ENCODE data around the gene RAB3B.
"Not testable (repeated sequence)": the region's sequence is repeated elsewhere in the genome, so short reads cannot be mapped to it uniquely, and the experiment has no call there.

RAB3B gene

DNA sequence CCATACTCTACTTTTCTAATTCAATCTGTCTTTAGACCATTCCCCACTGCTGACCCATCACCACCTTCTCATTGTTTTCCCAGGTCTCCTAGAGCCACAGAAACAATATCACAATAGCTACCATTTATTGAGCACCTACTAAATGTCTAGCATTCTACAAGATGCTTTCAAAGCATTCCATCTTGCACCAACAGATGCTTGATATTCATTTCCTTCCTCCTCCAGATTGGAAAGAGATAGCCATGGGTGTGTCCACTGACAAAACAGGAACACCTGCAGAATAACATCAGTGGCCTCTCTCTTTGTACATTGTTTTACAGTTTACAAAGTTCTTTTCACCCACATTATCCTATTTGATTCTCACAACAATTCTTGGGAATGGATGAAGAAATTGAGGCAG lies 2.2 kb downstream of the RAB3B start:
- no peak for DNase-seq

DNA sequence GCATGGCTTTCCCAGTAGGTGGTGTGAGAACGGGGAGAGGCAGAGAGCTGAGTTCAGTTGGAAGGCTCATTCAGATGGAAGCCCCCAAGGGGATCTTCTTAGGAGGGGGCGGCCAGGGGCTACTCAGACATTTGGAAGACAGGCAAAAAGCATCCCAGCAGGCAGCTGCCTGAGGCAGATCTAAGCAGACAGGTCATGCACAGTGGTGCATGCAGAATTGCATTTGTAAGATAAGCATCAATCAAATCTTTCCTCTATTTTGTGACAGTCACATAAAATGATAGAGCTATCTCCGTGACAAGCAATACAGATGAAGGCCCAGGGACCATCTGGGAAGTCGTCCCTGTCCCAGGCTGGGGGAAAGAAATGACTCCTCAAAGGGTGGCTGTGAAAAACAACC lies 3.8 kb downstream of the RAB3B start:
- no peak for DNase-seq

DNA sequence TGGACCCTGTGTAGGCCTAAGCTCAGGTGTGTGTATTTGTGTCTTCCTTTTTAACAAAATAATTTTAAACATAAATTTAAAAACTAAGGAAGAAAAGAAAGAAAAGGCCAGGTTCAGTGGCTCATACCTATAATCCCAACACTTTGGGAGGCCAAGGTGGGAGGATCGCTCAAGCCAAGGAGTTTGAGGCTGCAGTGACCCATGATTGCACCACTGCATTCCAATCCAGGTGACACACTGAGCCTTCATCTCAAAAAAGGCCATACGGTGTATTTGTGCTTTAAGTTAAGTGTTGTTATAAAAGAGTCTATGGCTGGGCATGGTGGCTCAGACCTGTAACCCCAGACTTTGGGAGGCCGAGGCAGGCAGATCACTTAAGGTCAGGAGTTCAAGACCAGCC lies 8.3 kb downstream of the RAB3B start:
- no peak for DNase-seq

DNA sequence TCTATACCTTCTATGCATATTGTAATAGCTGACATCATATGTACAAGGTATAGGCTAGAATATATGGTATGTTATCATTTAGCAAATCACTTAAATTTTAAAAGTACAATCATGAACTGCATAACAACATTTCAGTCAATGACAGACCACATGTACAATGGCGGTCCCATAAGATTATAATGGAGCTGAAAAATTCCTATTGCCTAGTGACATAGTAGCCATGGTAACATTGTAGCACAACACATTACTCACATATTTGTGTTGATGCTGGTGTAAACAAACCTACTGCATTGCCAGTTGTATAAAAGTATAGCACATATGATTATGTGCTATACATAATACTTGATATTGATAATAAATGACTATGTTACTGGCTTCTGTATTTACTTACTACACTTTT lies 8.9 kb downstream of the RAB3B start:
- DNase-seq, result no peak

DNA sequence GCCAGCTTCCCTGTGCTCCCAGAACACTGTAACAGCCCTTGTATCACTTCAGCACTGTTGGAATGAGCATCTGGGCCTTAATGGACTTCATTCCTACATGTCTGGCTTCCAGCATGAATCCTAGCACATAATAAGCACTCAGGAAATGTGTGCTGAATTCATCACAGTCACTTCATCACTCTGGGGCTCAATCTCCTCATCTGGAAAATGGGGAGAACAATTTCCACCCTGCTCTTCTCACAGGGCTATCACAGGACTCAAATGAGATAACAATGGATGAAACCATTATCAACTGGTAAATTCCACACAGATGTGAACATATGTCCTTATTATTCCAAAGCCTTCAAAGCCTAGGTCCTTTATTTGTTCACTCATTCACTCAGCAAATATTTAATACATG lies 12.4 kb downstream of the RAB3B start:
- DNase-seq, result no peak

DNA sequence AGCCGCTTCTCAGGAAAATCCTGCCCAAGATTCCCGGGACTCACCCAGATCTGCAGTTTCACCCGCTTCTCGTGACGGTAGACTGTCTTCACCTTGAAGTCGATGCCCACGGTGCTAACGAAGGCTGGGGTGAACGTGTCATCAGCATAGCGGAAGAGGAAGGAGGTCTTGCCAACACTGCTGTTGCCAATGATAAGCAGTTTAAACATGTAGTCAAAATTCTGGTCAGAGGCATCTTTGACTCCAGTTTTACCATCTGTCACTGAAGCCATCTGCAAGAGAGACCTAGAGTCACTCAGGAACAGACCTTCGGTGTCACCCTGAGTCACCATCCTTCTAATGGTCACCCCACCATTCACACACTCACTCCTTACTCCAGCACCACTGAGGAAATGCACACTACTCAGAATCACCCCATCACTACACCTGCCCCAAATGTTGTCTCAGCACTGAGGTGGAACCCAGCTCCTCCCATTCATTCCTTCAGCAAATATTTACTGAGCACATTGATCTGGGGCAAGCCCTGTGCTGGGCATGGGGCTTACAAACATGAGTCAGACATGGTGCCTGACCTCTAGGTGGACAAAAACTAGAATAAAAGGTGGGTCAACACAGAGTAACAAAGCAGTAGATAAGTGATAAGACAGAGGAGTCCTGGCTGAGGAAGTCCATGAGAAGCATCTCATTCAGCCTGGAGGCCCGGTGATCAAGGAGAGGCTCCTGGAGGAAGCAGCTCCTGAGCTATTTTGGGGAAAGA lies 13.5 kb downstream of the RAB3B start:
- DNase-seq, result no peak

DNA sequence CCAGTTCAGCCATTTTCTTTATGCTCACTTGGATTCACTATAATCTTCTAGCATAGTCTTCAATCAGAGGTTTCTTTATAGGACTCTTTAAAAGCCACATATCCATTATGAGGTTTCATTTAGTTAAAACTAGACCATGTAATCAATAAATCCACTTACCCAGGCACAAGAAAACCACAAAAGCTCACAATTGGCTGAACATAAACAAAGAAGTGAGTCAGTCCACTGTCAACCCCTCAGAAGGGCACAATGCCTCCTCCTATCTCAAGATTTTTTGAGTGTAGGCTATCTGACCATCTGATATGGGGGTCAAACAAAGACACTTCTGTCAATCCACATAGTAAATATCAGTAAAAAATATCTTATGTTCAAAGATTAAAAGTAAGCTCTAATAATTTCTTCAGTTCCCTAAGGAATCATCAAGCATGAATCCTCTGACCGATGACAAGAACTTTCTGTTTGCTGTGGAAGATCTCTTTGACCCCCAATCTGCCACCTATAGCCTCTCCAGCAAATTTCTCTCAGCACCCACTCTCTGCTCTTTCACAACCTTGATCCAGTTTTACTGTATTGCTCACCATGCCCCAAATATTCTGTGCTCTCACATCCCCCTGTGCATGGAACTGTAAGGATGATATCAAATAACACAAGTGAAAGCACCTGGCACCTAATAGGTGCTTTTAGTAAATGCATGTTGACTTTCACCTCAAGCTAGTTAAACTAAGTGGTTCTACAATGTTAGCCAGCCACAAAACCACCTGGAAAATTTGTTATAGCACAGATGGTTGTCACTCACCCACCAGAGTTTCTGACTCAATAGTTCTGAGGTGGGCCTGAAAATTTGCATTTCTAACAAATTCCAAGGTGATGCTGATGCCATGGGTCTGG lies 16.7 kb downstream of the RAB3B start:
- no peak for DNase-seq

DNA sequence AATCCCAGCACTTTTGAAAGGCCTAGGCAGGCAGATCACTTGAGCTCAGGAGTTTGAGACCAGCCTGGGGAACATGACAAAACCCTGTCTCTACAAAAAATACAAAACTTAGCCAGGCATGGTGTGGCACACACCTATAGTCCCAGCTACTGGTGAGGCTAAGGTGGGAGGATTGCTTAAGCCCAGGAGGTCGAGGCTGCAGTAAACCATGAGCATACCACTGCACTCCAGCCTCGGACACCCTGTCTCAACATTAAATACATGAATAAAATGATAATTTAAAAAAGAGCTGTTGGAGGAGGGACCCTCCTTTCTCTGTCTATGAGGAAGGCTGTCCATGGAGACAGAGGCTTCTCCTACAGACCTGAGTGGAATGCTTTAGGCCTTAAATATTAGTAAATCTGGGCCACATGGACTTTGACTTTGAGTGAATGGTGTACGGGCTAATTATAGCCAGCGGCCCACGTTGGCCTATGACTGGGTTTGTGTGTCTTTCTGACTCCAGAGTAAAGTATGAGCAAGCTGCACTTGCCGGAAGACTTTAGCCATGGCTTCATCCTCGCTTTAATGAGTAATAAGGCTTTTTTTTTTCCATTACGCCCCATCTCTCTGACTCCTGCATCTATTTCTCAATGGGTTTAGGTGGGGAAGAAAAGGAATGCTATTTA lies 21.3 kb downstream of the RAB3B start:
- no peak for DNase-seq

DNA sequence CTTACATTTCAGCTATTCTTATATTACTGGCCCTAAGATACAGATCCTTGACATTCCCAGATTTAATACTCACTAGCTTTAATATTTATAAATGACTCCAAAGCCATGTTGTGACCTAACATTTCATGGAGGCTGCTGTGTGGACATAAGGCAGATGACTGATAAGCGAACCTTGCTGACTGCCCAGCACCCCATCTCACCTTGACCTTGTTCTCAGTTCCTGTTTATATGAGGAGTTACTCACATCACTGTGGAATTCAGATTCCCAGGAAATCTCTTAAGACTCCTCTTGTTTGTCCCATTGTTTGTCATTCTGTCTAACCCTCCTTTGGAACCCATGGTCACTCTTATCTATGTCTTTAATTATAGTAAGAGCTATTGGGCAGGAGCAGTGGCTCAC lies 21.9 kb downstream of the RAB3B start:
- no peak for DNase-seq

DNA sequence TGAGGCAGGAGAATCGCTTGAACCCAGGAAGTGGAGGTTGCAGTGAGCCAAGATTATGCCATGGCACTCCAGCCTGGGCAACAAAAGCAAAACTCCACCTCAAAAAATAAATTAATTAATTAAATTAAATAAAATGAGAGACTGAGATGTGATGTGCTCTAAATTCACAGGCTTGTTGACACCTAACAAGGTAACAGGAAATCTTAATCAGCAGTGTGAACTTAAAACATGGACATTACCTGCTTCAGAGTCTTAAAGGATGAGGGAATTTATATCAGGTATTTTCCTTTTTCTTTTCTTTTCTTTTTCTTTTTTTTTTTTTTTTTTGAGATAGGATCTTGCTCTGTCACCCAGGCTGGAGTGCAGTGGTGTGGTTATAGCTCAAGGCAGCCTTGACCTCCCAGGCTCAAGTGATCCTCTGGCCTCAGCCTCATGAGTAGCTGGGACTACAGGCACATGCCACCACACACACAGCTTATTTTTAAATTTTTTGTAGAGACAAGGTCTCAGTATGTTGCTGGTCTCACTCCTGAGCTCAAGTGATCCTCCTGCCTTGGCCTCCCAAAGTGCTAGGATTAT lies 23.2 kb downstream of the RAB3B start:
- not testable (repeated sequence) for DNase-seq

DNA sequence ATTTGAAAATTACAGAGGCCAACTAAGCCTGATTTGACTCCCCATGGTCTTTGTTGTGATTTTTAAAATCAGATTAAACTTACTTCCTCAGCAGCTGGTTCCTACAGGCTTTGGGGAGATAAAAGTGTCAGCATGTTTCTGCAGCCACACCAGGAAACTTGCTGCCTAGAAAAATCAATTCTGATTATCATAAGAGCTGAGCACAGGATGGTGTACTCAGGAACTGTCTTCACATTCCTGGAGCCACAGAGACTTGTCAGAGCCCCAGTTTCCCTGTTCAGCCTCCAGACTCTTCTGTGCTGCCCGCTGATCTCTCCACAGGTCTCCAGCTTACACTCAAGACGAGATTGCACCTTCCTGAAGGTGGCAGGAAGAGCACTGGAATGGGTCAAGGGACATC lies 23.9 kb downstream of the RAB3B start:
- no peak for DNase-seq

DNA sequence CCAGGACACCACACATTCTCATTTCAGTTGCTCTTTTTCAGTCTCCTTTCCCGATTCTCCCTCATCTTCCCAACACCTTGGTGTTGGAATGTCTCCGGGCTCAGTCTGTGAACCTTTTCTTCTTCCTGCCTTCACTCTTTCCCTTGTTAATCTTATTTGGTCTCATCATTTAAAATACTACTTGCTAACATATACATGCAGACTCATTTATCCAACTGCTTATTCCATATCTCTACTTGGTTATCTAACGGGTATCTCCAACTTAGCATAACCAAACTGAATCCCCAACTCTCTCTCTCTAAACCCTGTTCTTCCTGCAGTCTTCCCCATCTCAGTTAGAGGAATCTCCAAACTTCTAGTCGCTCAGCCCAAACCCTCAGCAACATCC lies 26.2 kb downstream of the RAB3B start:
- DNase-seq, result no peak

DNA sequence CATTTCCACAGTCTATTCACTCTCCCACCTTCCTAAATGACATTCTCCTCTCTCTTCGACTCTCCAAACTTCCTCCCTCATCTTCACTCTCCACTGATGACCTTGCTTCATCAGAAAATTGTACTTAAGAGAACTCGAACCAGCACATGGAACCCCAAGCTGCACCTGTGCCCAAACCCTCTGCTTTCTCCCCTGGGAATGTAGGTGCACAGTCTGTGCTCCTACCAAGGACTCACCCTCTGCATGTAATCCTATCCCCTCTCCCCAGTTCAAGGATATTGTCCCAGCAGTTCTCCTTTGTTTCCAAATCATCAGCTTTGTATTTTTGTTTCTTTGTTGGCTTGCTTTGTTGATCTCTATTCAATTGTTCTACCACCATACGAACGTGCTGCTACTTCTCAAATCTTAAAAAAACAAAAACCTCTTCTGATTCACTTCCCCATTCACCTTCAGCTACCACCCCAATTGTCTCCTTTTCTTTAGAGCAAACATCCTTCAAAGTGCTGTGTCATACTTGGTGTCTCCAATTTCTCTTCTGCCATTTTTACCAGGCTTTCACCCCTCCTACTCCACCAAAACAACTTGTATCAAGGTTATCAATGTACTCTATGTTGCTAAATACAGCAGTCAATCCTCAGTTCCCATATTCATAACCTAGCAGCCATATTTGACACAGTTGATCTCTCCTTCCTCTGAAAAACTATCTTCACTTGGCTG lies 26.8 kb downstream of the RAB3B start:
- DNase-seq, result no peak

DNA sequence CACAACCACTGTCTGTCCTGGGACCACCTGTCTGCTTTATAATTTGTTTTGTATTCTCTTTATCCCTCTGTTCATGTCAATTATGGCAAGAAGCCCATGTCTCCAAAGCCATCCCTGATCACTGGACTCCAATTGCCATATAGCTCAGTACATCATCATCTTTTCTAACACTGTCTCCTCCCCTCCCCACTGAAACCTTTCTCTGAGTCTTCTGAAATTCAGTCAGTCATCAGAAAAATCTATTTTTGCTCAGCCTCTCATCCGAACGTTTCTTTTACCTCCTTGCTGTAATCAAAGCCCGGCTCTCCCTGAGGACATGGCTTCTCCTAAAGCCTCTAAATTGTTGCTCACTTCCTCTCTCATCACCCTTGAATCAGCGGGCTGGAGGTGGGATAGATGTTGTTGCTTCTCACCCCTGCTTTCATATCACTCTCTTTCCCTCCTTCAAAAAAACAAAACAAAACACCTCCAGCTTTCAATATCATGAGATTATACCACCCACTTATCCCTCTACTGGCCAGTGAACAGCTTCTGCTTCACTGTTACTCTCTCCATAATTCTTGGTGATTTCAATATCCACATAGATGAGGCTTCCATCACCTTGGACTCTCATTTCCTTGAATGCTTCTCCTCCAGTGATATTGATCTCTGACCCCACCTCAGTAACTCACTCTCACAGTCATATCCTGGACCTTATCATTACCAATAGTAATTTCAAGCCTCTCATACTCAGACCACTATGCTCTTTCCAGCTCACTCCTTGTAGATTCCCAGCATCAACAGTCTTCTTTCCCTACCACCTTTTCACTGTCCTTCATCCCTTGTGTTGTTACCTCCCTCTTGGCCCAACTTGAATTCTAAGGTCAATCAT lies 27.8 kb downstream of the RAB3B start:
- DNase-seq, result no peak

DNA sequence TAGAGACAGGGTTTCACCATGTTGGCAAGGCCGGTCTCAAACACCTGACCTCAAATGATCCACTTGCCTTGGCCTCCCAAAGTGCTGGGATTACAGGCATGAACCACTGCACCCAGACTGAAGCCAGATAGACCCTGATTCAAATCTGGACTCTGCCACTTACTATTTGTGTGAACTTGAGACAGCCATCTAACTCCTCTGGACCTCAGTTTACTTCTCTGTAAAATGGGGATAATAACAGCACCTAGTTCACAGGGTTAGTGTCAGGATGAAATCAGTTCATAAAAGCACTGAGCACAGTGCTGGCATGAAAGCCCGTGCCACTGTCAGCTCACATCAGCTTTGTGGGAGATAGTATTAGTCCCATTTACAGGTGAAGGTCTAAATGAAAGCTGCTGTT lies 28.5 kb downstream of the RAB3B start:
- no peak for DNase-seq

DNA sequence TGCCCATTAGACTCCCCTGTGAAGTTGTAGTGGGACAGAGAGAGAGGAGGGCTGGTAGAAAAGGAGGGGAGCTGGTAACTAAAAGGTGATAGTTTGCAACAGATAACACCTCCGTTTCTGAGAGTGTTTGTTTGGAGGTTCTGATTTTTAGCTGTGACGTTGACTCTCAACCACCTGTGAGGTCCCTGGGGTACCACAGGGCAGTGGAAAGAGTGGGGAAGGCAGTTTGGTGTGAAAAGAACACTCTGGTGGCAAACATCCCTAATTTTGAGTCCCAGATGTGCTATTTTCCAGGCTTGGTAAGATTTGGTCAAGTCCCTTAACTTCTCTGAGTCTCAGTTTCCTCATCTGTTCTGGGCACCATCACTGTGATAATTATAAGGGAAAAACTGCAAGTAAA lies 29.3 kb downstream of the RAB3B start:
- DNase-seq, result no peak

DNA sequence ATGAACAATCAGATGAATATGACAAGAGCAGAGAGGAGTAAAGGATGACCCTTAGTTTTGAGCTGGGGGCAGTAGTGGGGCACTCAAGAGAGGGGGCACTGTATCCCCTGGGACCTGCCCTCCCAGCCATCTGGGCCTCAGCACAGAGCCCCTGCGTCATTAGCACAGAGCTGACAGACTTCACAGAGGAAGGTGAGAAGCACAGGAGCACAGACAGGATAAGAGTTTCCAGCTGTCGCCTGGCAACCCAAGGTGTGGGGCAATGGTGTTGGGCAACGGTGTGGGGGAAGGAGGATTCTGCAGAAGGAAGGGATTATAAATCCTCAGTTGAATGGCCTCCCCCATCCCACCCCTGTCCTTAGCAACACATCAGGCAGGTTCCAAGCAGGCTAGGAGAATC lies 30.2 kb downstream of the RAB3B start:
- DNase-seq, result no peak

DNA sequence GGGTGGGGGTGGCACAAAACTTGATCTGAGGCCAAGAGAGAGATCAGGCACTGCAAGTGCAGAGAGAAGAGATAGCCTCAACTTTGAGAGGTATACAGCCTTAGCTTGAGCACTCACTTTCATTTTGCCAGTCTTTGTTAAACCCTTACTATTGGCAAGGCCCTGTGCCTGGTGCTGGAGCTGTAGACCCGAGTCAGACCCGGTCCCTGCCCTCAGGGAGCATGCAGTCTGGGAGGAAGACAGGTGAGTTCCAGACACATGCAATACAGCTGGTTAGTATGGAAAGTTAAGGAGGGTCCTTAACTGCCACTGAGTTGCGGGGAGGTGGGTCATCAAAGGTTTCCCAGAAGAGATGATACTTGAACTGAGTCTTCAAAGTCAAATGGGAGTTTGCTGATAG lies 31.7 kb downstream of the RAB3B start:
- DNase-seq, result no peak

DNA sequence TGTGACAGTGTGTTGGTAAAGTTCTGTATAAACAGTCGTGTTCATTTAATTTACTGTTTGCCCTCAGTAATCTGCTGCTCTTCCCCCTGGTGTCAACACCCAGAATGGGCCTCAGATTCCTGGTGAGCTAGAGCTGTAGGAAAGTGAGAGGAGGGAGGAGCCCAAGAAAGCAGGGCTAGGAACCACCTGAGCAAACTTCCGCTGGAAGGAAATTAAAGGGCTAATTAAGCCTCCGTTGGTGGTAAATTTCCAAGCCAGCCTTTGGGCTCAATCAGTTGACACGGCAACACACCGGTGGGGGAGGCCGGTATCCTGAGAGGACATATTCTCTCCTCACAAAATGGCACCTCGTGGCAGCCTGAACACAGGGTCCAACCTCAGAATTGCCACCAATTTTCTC lies 32.9 kb downstream of the RAB3B start:
- DNase-seq, result no peak

DNA sequence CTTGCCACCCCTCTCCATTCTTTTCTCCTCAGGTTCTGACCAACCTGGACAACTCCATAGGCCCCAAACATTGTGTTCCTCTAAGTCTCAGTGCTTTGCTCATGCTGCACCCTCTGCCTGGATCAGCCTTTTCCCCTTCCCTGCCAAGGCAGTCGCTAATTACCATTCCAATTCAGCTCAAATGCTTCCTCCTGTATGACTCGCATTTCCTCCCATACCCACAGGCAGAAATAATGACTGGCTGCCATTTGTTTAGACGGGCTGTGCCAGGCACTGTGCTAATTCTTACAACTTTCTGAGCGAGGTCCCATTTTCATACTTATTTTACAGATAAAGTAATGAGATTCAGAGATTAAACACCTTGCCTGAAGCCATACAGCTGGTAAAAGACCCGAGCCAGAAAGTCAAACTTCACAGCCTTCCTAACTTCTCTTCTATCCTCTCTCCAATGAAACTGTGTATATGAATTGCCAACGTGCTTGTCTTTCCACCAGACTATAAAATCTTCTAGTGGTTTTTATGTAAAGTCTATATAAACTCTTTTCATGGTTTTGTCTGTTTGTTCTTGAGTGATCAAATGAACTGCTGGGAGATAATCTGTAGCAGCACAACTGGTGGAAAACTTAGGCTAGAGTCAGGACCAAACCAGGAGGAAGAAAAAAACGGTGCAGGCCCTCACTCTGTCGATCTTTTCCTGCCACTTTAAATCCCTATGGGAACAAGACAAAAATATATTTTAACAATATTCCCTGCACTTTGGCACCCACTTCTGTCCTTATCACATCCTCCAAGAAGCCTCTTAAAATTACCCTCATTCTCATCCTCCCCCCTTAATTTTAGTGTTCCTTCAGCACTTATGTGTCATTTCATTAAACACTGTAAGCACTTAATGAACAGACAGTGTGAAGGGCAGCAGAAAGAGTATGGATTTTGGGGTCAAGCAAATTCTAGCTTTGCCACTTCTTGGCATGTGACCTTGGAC lies 33.7 kb downstream of the RAB3B start:
- DNase-seq, result no peak

Measured in activated T-cell treated with anti-CD3 and anti-CD28 coated beads for 4 hours (primary cell).